IPS DF 6.9 (cell line): ENCODE measurements around the gene ACOT4.
"Not testable (repeated sequence)": the region's sequence is repeated elsewhere in the genome, so short reads cannot be mapped to it uniquely, and the experiment has no call there.

Experiments used
- DNase-seq: peaks from one replicate; pipeline ENCODE4 v3.0.0-alpha.2; 2013; ENCODE audit warnings: low read depth, low spot score
- H3K27ac ChIP-seq: one replicate; pipeline ENCODE4 v1.5.1; 2013; ENCODE audit warnings: low read length, control low read depth
- H3K27me3 ChIP-seq: 2 replicates; pipeline ENCODE4 v1.6.1; 2013; ENCODE audit warnings: mild to moderate bottlenecking, low read length; ENCODE audit not compliant: control insufficient read depth, insufficient read depth
- H3K36me3 ChIP-seq: 2 replicates; pipeline ENCODE4 v1.6.1; 2013; ENCODE audit warnings: low read length; ENCODE audit not compliant: control insufficient read depth, insufficient read depth
- H3K4me1 ChIP-seq: 2 replicates; pipeline ENCODE4 v1.6.1; 2013; ENCODE audit warnings: low read length; ENCODE audit not compliant: control insufficient read depth, insufficient read depth
- H3K4me3 ChIP-seq: 2 replicates; pipeline ENCODE4 v1.5.1; 2013; ENCODE audit warnings: mild to moderate bottlenecking, low read length
- H3K9me3 ChIP-seq: 2 replicates; pipeline ENCODE4 v1.6.1; 2013; ENCODE audit warnings: low read length, inconsistent platforms; ENCODE audit not compliant: control insufficient read depth, insufficient read depth
- WGBS: extraction: QIAGEN DNeasy Blood & Tissue Kit; methylation state at CpG from one replicate; pipeline ENCODE4 v1.1.7; 2013; ENCODE audit warnings: mixed read lengths, missing lambda C conversion rate; ENCODE audit not compliant: insufficient read length, insufficient coverage; 5-methylcytosine and 5-hydroxymethylcytosine counted together

ACOT4 gene, protein sequence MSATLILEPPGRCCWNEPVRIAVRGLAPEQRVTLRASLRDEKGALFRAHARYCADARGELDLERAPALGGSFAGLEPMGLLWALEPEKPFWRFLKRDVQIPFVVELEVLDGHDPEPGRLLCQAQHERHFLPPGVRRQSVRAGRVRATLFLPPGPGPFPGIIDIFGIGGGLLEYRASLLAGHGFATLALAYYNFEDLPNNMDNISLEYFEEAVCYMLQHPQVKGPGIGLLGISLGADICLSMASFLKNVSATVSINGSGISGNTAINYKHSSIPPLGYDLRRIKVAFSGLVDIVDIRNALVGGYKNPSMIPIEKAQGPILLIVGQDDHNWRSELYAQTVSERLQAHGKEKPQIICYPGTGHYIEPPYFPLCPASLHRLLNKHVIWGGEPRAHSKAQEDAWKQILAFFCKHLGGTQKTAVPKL

DNA sequence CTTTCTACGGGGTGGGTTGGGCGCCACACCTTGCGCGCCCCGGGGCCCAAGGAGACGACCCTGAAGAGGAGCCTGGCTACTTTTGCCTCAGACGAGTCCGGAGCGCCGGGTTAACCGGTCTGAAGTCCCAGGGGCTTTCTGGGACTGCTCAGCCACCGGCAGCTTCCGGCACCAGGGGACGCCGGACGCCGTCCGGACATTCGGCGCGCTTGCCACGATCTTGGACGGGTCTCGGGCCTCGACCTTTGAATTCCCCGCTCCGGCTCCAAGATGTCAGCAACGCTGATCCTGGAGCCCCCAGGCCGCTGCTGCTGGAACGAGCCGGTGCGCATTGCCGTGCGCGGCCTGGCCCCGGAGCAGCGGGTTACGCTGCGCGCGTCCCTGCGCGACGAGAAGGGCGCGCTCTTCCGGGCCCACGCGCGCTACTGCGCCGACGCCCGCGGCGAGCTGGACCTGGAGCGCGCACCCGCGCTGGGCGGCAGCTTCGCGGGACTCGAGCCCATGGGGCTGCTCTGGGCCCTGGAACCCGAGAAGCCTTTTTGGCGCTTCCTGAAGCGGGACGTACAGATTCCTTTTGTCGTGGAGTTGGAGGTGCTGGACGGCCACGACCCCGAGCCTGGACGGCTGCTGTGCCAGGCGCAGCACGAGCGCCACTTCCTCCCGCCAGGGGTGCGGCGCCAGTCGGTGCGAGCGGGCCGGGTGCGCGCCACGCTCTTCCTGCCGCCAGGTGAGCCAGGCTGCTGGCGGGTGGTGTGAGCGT lies at the start of gene ACOT4:
TSS of gene ACOT4 (plus strand) at position 184 of the 760 bp plus-strand sequence. CDS start at position 271, 87 bp downstream.
- H3K4me1 ChIP-seq, result no peaks in the 10 kb centered on the region
- H3K27me3 ChIP-seq, result no peaks in the 10 kb centered on the region
- no peaks in the 10 kb centered on the region for H3K9me3 ChIP-seq
- no peak within 1 kb of the TSS for H3K27ac ChIP-seq
- no peaks in the 10 kb centered on the region for H3K36me3 ChIP-seq
- no peak for DNase-seq
- WGBS, result no CpG with 5 or more reads among the region's 89 CpGs
- H3K4me3 ChIP-seq, result peak within 1 kb of the TSS; percentile 43

DNA sequence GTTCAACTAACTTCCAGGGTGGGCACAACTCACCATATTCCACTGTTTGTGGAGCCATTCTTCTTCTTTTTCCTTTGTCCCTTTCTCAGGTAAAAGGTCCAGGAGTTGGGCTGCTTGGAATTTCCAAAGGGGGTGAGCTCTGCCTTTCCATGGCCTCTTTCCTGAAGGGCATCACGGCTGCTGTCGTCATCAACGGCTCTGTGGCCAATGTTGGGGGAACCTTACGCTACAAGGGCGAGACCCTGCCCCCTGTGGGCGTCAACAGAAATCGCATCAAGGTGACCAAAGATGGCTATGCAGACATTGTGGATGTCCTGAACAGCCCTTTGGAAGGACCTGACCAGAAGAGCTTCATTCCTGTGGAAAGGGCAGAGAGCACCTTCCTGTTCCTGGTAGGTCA lies 48.7 kb upstream of the ACOT4 start:
- H3K36me3 ChIP-seq, H3K9me3 ChIP-seq, H3K4me1 ChIP-seq, H3K27ac ChIP-seq, H3K4me3 ChIP-seq, DNase-seq, H3K27me3 ChIP-seq: not testable (repeated sequence)
- no CpG with 5 or more reads among the region's 7 CpGs for WGBS

DNA sequence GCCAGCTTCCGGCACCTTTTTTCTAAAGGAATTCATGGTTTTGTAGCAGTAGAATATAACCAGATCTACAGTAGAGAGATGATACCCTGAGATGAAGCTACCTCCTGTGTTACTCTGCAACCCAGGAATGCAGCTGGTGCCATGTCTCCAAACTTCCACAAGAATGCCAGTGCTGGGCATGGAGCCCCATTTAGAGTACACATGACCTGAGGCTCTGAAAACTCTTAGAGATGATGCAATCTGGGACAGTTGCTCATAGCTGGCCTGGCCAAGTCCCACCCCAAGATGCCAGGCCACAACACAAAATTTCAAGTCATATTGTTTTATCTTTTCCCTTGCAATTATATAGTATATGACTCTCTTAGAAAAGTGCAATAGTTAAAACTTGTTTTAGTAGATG lies 46.3 kb upstream of the ACOT4 start:
- not testable (repeated sequence) for H3K4me3 ChIP-seq, H3K4me1 ChIP-seq, H3K27ac ChIP-seq, H3K36me3 ChIP-seq, H3K27me3 ChIP-seq, DNase-seq, H3K9me3 ChIP-seq
- WGBS, result no CpG with 5 or more reads among the region's 1 CpG

DNA sequence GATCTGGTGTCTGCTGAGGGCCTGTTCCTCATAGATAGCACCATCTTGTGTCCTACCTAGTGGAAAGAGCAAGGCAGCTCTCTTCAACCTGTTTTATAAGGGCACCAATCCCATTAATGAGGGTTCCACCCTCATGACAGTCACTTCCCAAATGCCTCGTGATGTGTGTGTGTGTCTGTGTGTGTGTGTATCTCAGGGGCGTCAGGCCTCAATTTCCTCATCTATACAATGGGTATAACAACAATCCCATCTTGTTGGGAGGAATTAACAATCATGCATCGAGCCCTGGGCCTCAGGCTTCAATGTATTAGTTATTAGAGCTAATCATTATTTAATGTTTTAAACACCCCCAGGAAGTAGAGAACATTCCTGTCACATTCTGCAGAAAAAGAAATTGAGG lies 42.6 kb upstream of the ACOT4 start:
- not testable (repeated sequence) for DNase-seq, H3K4me1 ChIP-seq, H3K27ac ChIP-seq, H3K36me3 ChIP-seq, H3K9me3 ChIP-seq, H3K27me3 ChIP-seq, H3K4me3 ChIP-seq
- WGBS, result no CpG with 5 or more reads among the region's 3 CpGs

DNA sequence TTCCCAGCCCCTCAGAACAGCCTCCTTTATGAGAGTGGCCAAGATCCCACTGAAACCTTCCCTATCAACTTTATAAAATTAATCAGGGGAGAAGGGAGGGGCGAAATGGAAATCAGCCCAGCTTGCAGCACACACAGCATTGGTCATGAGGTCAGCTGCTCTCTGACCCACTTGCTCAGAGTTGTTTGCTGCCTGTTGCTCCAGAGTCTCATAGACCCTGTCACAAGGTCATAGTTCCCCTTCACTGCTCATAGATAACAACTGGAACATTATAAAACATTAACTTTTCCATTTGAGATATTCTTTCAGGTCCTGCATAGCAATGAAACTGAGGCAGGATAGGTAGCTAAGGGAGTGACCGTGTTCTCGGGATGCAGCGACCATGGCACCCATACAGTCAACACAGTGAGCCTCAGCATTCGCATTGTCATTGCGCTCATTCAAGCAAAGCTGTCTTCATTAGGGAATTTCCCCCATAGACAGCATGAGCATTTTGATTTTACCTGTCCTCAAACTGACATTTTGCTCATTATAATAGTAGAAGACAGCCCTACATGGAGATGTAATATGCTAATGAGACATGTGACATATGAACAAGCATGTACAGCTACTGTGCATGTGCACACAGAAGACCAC lies 41.7 kb upstream of the ACOT4 start:
- not testable (repeated sequence) for H3K9me3 ChIP-seq, H3K36me3 ChIP-seq, H3K27me3 ChIP-seq, H3K27ac ChIP-seq, H3K4me3 ChIP-seq, H3K4me1 ChIP-seq, DNase-seq
- WGBS, result no CpG with 5 or more reads among the region's 6 CpGs

DNA sequence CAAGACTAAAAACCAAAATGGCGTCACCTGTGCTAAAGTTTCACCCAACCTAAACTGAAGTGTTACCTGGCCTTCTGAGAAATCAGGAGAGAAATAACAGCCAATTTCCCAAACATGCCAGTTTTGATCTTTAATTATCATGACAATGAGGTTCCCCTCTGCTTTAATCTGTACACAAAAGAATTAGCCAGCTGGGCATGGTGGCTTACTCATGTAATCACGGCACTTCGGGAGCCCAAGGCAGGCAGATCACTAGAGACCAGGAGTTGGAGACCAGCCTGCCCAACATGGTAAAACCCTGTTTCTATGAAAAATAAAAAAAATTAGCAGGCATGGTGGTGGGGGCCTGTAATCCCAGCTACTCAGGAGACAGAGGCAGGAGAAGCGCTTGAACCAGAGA lies 37.8 kb upstream of the ACOT4 start:
- Histone ChIP-seq H3K36me3 (no peaks in the 10 kb centered on the region), H3K27me3 (no peaks in the 10 kb centered on the region), H3K4me1 (no peaks in the 10 kb centered on the region), H3K4me3 (no peak overlapping the region; the same call in 1 of the 2 replicates), H3K9me3 (no peaks in the 10 kb centered on the region), H3K27ac (no peak overlapping the region)
- WGBS, result no CpG with 5 or more reads among the region's 4 CpGs
- no peak for DNase-seq

DNA sequence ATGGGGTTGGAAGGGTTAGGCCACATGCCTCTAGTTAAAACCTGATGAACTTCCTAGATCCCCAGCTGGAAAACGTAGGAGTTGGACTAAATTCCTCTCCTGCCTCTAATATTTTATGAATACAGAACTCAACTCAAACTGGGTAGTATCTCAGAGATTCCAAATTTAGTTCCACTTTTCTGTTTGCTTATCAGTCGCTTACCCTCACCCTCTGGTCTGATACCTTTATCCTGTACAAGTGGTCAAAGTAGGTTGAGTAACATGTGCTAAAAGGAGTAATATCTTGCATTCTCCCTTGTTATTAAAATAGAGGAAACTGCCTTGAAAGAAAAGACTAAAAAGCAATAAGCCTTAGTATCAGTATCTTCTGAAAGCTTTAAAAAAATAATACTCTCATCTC lies 34.5 kb upstream of the ACOT4 start:
- not testable (repeated sequence) for H3K36me3 ChIP-seq, H3K27me3 ChIP-seq, H3K4me1 ChIP-seq, DNase-seq, H3K9me3 ChIP-seq, H3K27ac ChIP-seq, H3K4me3 ChIP-seq
- WGBS, result no CpG with 5 or more reads among the region's 2 CpGs

DNA sequence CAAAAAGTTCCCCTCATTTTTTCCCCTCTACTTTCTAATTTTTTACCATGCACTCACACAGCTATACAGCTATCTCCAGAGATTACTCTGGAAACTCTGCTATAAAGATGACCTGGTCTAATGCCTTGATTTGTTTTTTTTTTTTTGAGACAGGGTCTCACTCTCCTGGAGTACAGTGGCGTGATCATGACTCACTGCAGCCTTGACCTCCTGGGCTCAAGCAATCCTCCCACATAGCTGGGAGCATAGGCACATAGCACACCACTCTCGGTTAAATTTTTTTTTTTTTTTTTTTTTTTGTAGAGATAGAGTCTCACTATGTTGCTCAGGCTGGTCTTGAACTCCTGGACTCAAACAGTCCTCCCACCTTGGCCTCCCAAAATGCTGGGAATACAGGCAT lies 33.4 kb upstream of the ACOT4 start:
- H3K4me3 ChIP-seq, DNase-seq, H3K36me3 ChIP-seq, H3K4me1 ChIP-seq, H3K9me3 ChIP-seq, H3K27ac ChIP-seq, H3K27me3 ChIP-seq: not testable (repeated sequence)
- WGBS, result no CpG with 5 or more reads among the region's 2 CpGs

DNA sequence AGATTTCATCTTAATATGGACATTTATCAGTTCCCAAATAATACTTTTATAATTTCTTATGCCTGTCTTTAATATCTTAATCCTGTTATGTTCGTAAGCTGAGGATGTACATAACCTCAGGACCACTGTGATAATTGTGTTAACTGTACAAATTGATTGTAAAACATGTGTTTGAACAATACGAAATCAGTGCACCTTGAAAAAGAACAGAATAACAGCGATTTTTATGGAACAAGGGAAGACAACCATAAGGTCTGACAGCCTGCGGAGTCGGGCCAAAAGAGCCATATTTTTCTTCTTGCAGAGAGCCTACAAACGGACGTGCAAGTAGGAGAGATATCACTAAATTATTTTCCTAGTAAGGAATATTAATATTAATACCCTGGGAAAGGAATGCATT lies 29.4 kb upstream of the ACOT4 start:
- H3K27ac ChIP-seq, H3K4me3 ChIP-seq, H3K4me1 ChIP-seq, DNase-seq, H3K36me3 ChIP-seq, H3K27me3 ChIP-seq, H3K9me3 ChIP-seq: not testable (repeated sequence)
- WGBS, result no CpG with 5 or more reads among the region's 7 CpGs

DNA sequence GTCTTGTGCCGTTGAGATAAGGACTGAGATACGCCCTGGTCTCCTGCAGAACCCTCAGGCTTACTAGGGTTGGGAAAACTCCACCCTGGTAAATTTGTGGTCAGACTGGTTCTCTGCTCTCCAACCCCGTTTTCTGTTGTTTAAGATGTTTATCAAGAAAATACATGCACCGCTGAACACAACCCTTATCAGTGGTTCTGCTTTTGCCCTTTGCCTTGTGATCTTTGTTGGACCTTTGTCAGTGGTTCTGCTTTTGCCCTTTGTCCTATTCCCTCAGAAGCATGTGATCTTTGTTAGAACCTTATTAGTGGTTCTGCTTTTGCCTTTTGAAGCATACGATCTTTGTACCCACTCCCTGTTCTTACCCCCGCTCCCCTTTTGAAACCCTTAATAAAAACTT lies 29.0 kb upstream of the ACOT4 start:
- not testable (repeated sequence) for H3K4me3 ChIP-seq, H3K36me3 ChIP-seq, H3K9me3 ChIP-seq, H3K4me1 ChIP-seq, H3K27ac ChIP-seq, DNase-seq, H3K27me3 ChIP-seq
- WGBS, result no CpG with 5 or more reads among the region's 6 CpGs
